Left forelimb (tissue), 1 donor: ENCODE results near the gene MCEMP1.

Source experiments
- DNase-seq: peaks from one replicate; pipeline ENCODE4 v3.0.0-alpha.2; 2018; ENCODE audit warnings: low spot score

Gene MCEMP1

DNA sequence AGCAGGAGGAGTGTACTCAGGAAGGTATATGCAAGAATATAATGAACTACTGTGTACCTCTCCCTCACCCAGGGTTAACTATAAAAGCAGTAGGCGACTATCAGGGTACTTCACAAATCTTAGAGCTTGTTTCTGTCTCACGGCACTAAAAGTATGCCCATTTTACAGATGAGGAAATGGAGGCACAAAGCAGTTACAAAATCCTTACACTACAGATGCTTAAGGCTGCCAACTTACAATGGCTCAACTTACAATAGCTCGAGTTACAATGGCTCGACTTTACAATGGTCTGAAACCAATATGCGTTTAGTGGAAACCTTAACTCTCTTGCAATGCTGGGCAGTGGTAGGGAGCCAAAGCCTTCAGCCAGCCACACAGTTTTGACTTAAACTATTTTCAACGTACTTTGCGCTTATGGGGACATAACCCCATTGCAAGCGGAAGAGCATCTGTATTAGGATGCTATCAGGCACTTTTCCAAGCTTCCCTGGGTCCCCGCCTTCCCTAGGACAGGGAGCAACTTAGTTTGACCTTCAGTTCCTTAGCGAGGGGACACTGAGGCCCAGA is 20.9 kb downstream of the MCEMP1 start:
- DNase-seq = no peak

DNA sequence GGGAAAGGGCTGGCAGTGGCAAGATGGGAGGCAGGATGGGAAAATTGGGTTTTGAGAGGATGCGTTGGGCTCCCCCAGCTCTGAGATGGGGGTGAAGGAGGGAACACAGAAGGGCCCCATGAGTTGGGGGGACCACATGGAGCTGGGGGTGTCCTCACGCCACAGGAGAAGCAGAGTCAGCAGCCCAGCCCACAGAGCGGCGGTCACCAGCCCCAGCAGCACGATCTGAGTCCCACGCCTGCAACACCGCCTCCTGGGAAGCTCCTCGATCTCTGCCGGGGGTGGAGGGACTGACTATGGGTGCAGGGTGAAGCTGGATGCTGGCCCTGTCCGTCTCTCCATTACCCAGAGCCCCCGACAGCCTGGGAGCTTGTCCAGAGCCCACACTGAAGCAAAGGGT is 21.7 kb downstream of the MCEMP1 start:
- DNase-seq = no peak

DNA sequence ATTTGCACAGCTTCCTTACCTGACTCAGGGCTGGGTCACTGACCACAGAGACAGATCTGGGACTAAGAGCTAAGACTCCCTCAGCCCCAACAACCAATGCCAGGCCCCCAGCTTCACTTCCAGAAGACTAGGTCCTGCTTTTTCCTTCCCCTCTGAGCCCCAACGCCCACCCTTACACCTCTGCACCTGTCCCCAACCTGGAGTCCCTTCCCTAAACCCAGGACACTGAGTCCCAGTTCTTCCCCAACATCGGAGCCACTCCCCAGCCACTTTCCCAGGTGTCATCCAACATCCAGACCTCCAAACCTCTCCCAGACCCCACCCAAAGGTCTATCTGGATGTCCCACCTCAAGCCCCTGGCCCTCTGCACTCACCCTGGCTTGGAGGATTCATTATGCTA is 22.1 kb downstream of the MCEMP1 start:
- no peak for DNase-seq

- DNase-seq = no peak
Observed at GRCh38 chr19:7699417-7700401, 22.8 kb downstream of the MCEMP1 start.

DNA sequence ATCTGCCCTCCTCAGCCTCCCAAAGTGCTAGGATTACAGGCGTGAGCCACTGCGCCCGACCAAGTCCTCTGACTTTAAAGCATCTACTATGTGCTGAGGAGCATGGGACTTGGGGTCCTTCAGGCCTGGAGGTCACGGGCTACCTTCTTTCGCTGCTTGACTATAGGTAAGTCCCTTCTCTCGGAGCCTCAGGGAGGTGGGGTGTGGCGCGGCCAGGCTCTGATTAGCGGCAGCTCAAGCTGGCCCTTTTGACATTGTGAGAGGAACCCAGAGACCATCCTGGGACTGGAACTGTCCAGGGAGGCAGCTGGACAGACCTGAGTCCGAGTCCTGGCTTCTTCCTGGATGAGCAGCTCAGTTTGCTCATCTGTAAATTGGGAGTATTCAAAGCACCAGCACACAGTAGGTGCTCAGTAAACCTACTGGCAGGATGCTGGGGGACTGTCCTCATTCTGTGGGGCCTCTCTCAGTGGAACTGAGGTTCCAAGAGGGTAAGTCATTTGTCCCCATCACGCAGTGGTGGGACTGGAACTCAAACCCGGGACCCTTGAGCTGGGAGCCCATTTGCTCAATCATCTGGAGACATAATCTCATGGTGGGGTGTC is 24.3 kb downstream of the MCEMP1 start:
- no peak for DNase-seq

GRCh38 chr19:7701654-7702457 is 25.0 kb downstream of the MCEMP1 start, which contains the start of gene FCER2:
Gene FCER2, minus strand, starts transcription at chr19:7702131. Its CDS starts 2,371 bp downstream, at chr19:7699760.
- no peak for DNase-seq

DNA sequence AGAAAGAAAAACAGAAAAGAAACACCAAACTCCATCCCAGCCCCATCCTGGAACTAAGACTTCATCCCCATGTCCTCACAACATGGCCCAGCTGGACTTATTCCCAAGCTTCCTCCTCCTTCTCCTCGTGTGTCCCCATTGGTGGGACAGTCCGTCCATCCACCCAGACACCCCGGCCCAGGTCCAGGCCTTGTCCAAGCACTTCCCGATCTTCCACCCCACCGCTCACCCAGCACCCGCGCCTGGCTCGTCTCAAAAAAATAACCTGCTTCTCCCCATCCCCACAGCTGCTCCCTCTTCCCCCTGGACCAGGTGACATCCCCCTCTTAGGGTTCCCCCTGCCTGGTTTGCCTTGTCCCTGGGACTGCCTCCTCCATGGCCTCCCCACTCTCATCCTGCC is 26.4 kb downstream of the MCEMP1 start:
- no peak for DNase-seq

GRCh38 chr19:7704280-7705060 is 27.6 kb downstream of the MCEMP1 start:
- no peak for DNase-seq

DNA sequence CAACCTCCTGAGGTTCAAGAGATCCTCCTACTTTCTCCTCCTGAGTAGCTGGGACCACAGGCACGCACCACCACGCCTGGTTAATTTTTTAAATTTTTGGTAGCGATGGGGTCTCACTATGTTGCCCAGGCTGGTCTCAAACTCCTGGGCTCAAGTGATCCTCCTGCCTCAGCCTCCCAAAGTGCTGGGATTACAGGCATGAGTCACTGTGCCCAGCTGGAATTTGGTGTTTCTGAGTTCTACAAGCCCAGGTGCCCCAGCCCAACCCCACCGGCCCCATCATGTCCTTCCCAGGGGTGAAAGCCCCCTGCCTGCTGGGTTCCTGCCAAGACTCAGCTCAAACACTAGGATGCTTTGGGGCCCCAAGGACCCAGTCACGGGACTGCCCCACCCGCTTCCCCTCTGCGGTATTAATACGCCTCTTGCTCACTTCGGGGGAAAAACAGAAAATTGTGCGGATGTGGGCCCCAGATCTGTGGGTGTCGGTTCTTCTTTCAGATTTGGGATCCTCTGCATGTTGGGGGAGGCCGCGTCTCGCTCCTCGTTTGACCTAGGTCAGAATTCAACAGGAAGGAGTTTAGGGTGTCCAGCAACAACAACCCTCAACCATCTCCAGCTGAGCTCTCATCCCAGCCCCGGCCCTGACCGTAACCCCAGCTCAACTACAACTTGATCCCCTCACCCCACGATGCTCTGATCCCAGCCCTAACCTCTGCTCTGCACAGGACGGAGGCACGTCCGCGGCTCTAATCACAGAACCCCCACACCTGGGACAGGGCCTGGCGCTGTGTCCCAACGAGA is 28.7 kb downstream of the MCEMP1 start:
- no peak for DNase-seq

DNA sequence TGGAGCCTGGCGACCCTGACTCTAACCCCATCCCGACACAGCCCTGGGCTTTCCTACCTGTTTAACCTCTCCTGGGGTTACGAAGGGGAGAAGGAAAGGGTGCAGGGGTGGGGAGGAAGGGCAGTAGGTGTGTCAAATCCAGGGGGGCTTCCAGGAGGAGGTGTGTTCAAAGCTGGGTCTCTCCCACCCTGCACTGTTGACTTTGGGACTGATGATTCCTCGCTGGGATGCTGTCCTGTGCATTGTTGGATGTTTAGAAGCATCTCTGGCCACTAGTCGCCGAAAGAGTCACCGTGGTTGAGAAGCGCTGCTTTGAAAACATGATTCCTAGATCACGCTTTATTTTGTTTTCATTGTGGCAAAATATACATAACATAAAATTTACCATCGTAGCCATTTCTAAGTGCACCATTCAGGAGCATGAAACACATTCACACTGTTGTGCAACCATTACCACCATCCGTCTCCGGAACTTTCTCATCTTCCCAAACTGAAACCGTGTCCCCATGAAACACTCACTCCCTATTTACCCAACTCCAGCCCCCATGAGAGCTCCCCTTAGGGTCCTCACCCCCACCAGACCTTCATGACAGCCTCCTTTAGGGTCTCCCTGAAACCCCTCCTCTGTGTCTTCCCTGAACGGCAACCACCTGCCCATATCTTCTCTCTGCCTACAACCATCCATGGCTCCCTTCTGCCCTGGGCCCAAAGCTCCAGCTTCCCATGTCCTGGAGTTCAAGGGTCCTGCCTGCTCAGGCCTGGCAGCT is 29.5 kb downstream of the MCEMP1 start:
- no peak for DNase-seq

DNA sequence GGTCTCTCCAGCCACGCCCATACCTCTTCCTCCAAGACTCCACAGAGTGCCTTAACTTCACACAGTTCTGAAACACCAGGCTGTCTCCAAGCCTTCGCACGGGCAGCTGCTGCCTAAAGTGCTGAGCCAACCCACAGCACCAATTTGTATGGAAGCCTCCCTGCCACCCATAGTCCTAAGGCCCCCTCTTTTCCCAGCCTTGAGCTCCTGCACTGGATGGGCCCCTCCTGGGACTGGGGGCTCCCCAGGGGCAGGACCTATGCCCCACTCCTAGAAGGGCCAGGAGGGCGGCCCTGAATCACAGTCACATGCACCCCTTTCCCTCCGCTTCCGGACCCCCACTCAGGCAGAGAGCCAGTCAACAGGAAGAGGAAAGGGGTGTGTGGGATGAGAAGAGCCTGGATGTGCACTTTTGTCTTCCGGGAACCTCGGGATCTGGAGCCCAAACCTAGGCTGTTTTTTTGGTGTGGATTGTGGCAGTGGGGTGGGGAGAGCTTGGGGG is 30.1 kb downstream of the MCEMP1 start:
- no peak for DNase-seq

GRCh38 chr19:7709932-7710460 is 33.1 kb downstream of the MCEMP1 start:
- no peak for DNase-seq

GRCh38 chr19:7710616-7711015 is 33.7 kb downstream of the MCEMP1 start:
- DNase-seq = no peak

- no peak for DNase-seq
Observed at GRCh38 chr19:7715671-7716070, 38.8 kb downstream of the MCEMP1 start.

DNA sequence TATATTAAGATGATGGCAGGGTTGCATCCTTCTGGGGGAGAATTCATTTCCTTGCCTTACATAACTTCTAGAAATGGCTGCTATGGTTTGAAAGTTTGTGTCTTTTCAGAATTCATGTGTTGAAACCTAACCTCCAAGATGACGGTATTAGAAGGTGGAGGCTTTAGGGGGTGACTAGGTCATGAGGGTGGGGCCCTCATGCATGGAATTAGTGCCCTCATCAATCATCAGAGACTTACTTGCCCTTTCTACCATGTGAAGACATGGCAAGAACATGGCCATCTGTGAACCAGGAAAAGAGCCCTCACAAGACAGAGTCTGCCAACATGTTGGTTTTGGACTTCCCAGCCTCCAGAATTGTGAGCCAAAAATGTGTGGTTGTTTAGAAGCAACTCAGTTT is 39.9 kb downstream of the MCEMP1 start:
- no peak for DNase-seq

GRCh38 chr19:7718668-7719067 is 41.8 kb downstream of the MCEMP1 start:
- no peak for DNase-seq

DNA sequence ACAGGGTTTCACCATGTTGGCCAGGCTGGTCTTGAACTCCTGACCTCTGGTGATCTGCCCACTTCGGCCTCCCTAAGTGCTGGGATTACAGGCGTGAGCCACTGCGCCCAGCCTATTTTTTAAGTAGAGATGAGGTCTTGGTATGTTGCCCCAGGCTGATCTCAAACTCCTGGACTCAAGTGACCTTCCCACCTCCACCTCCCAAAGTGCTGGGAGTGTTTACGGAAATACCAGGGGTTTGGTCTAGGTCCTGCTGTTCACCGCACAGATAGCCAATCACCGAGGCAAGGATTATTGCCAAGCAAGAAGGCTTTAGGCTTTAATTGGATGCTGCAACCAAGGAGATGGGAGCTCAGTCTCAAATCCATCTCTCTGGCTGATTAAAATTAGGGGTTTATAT is 43.5 kb downstream of the MCEMP1 start:
- no peak for DNase-seq

GRCh38 chr19:7722231-7722651 is 45.4 kb downstream of the MCEMP1 start:
- no peak for DNase-seq

DNA sequence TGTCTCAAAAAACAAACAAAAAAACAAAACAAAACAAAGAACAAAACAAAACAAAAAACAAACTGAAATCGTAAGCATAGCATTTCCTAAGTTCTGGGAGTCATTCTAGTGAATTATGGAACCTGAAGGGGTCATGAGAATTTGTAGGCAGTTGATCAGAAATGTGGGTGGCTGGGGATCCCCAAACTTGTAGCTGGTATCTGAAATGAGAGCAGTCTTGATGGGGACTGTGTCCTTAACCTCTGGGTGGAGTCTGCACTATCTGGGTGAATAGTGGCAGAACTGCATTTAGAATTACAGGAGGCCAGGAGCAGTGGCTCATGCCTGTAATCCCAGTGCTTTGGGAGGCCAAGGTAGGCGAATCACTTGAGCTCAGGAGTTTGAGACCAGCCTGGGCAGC is 48.9 kb downstream of the MCEMP1 start:
- DNase-seq = no peak
